ENCODE measurements around the gene KIF18B.
A peak's percentile ranks its signal among the peaks of the same experiment; 100 is the strongest.
"Not testable (repeated sequence)": the region's sequence is repeated elsewhere in the genome, so short reads cannot be mapped to it uniquely, and the experiment has no call there.

KIF18B gene

GRCh38 chr17:44969144-44969780, 21.7 kb upstream of the KIF18B start:
- DNase-seq (ENCODE audit: low read depth) = no peak

- DNase-seq (ENCODE audit: low read depth) = peak; percentile 58
Observed at GRCh38 chr17:44968225-44969143, 20.9 kb upstream of the KIF18B start, which contains the start of gene C1QL1. TSS of gene C1QL1 (minus strand) at chr17:44968303. CDS start at chr17:44968048, 255 bp downstream.

- no peak for DNase-seq (ENCODE audit: low read depth)
Observed at GRCh38 chr17:44967907-44968224, 20.3 kb upstream of the KIF18B start.

DNA sequence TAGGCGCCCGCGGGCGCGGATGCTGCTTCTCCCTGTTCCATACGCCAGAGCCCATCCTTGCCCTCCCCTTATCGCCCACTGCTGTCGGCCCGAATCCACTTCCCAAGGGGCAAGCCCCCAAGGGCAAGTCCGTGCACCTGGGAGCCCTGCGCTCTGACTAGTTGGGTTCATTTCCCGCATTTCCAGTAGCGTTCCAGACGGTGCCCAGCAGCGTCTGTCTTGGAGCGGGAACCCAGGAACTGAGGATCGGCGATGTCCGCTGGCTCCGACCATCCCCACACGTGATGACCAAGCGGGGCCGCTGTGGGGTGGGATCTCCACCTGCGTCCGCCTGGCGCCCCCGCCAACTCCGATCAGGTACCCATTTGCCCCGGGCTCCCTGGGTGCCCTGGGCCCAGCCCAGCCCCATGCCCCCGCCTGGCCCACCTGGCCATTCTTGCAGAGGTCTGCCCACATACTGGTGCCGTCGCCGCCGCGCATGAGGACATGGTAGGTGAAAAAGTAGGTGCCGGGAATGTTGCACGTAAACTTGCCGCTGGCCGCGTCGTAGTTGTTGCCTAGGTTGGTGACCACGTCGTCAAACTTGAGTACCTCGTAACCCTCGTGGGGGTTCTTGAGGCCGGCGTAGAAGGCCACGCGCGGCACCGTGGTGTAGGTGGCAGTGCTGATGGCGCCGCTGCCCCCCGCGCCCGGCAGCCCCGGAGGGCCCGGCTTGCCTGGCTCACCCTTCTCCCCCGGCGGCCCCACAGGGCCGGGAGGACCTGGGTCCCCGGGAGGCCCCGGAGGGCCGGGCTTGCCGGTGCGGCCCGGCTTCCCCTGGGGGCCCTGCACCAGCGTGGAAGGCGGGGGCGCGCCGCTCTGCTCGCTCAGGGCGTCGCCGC, 19.7 kb upstream of the KIF18B start:
- DNase-seq (ENCODE audit: low read depth) = no peak

- DNase-seq (ENCODE audit: low read depth) = no peak
Observed at GRCh38 chr17:44966348-44967025, 18.9 kb upstream of the KIF18B start.

GRCh38 chr17:44965481-44966234, 18.1 kb upstream of the KIF18B start:
- no peak for DNase-seq (ENCODE audit: low read depth)

DNA sequence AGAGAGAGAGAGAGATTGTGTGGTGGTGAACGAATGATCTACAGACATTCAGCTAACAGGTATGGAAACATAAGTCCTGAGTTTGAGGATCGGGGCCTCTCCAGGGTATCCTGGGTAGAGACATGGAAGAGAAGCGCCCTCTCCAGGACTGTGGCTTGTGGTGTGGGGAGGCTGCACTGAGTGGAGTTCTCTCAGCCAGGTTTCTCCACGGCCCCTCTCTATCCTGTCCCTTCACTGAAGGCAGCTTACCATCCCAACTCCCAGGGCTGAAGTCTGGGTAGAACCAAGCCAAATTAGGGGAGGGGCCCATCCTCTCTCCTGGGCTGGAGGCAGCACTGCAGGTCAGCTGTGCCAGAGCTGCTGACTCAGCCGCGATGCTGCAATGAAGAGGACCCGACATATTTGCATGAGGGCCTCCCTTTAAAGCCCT, 14.4 kb upstream of the KIF18B start:
- no peak for DNase-seq (ENCODE audit: low read depth)

- no peak for DNase-seq (ENCODE audit: low read depth)
Observed at GRCh38 chr17:44960691-44961090, 13.1 kb upstream of the KIF18B start.

GRCh38 chr17:44959821-44960531, 12.4 kb upstream of the KIF18B start:
- DNase-seq (ENCODE audit: low read depth) = no peak

GRCh38 chr17:44956998-44957981, 9.7 kb upstream of the KIF18B start:
- no peak for DNase-seq (ENCODE audit: low read depth)

- no peak for DNase-seq (ENCODE audit: low read depth)
Observed at GRCh38 chr17:44955674-44956425, 8.3 kb upstream of the KIF18B start.

GRCh38 chr17:44952946-44953475, 5.4 kb upstream of the KIF18B start:
- no peak for DNase-seq (ENCODE audit: low read depth)

DNA sequence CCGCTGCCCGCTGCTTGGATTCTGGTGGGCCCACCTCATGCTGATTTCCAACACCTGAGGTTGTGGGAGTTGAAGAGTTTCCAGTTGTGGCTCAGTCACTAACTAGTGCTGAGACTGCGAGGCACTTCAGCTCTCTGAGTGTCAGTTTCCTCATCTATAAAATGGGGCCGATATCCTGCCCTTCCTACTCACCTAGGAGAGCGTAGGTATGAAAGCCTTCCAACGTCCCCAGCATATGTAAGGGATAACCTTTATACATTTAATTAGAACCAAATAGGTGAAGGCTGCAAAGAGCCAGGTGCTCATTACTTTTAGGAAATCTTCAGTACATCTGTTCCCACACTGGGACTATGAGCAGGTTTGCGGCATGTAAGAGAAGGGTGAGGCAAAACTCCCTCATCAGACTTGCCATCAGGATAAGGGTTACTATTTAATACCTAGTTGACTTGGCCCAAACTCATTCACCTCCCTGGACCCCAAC, 782 bp upstream of the KIF18B start:
- DNase-seq (ENCODE audit: low read depth) = no peak

DNA sequence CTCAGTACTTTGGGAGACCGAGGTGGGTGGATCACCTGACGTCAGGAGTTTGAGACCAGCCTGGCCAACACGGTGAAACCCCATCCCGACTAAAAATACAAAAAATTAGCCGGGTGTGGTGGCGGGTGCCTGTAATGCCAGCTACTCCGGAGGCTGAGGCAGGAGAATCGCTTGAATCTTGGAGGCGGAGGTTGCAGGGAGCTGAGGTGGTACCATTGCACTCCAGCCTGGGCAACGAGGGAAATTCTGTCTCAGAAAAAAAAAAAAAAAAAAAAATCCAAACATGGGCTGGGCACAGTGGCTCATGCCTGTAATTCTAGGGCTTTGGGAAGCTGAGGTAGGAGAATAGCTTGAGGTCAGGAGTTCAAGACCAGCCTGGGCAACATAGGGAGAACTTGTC, 1.9 kb downstream of the KIF18B start:
- DNase-seq (ENCODE audit: low read depth) = not testable (repeated sequence)

DNA sequence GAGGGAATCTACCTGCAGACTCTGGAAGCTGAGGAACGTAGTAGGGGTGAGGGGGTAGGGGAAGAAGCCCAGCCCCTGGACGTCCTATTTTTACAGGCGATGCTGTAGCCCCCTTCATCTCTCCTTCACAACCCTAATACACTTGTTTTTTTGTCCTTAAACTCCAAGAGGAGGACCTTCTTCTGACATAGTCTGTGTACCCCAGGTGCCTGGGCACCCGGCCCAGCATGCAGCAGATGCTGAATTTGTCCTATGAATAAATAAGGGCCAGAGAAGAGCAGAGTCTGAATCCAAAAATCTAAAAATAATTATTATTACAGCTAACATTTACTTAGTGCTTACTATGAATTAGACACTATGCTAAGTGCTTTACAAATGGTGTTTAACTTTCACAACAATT, 5.1 kb downstream of the KIF18B start:
- DNase-seq (ENCODE audit: low read depth) = no peak

DNA sequence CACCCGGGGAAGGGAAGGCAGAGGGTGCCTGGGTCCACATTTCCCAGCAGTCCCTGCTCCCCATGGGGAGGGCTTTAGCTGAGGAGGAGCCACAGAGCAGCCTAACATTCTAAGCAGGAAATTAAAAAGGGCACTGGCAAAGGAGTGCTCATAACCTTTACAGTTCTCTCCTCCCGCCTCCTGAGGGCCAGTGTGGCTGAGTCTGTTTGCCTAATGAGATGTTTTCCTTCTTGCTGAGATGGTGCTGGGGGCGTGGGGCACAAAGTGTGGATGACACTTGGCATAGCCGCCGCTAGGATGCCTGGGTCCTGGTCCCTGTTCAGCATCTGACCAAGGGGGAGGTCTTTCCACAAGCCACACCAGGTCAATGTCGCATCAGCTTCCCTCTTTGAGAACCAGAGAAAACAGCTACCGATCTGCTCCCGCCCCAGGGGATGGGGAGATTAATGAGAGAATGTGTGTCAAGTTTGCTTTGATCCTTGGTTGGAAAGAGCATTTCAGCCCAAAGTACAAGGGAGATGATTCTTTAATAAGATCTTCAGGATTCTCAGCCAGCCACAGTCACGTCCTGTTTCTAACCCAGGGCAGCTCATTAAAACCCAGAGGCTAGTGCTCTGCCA, 5.8 kb downstream of the KIF18B start:
- DNase-seq (ENCODE audit: low read depth) = no peak

- no peak for DNase-seq (ENCODE audit: low read depth)
Observed at GRCh38 chr17:44940768-44941167, 6.8 kb downstream of the KIF18B start.

DNA sequence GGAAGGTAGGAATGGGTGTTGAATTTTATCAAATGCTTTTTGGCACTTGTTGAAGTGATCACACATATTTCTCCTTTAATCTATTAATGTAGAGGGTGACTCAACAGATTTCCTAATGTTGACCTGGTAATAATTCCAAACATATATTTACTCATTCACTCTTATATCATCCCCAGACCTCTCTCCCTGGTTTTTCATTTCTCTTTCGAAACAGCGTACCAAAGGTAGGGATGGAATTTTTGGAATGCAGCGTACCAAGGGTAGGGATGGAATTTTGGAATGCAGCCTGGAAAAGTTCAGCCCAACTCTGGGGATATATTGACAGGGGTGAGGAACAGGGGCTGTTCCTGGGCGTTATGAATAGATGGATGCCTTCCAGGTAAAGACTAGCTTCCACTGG, 7.3 kb downstream of the KIF18B start:
- DNase-seq (ENCODE audit: low read depth) = no peak

Data from CMK (cell line).